ENCODE measurements around the gene CAPZB.

The CAPZB gene

GRCh38 chr1:19469004-19469403, 16.3 kb downstream of the CAPZB start:
- no peak for TF ChIP-seq SNAI2 (CRISPR knock-in tag; IDR thresholded peaks at IDR 0.05)
- no peak for TF ChIP-seq ZFP3 (CRISPR knock-in tag; IDR thresholded peaks at IDR 0.05)
- TF ChIP-seq BACH2 (CRISPR knock-in tag; IDR thresholded peaks at IDR 0.05; ENCODE audit: borderline replicate concordance) = no peak
- TF ChIP-seq POU6F1 (CRISPR knock-in tag; IDR thresholded peaks at IDR 0.05; ENCODE audit: borderline replicate concordance, low read depth) = no peak
- TF ChIP-seq CSDC2 (CRISPR knock-in tag; IDR thresholded peaks at IDR 0.05) = no peak
- TF ChIP-seq TOX (CRISPR knock-in tag; IDR thresholded peaks at IDR 0.05; ENCODE audit: borderline replicate concordance) = no peak
- no peak for TF ChIP-seq ESRRG (CRISPR knock-in tag; IDR thresholded peaks at IDR 0.05)
- TF ChIP-seq CREB5 (CRISPR knock-in tag; IDR thresholded peaks at IDR 0.05; ENCODE audit: low read depth) = no peak
- no peak for TF ChIP-seq RARB (CRISPR knock-in tag; IDR thresholded peaks at IDR 0.05)
- TF ChIP-seq PPARA (CRISPR knock-in tag; IDR thresholded peaks at IDR 0.05; ENCODE audit: borderline replicate concordance) = no peak
- TF ChIP-seq ZFP30 (CRISPR knock-in tag; IDR thresholded peaks at IDR 0.05) = no peak
- TF ChIP-seq CSRNP3 (CRISPR knock-in tag; IDR thresholded peaks at IDR 0.05) = no peak
- no peak for TF ChIP-seq GLIS3 (CRISPR knock-in tag; IDR thresholded peaks at IDR 0.05)
- ATAC-seq = no peak

- no peak for TF ChIP-seq RARB (CRISPR knock-in tag; IDR thresholded peaks at IDR 0.05)
- no peak for ATAC-seq
Measured at GRCh38 chr1:19468397-19468956, 16.9 kb downstream of the CAPZB start.

- ATAC-seq = no peak
- TF ChIP-seq PPARA (CRISPR knock-in tag; IDR thresholded peaks at IDR 0.05; ENCODE audit: borderline replicate concordance) = no peak
- no peak for TF ChIP-seq RARB (CRISPR knock-in tag; IDR thresholded peaks at IDR 0.05)
- no peak for TF ChIP-seq TOX (CRISPR knock-in tag; IDR thresholded peaks at IDR 0.05; ENCODE audit: borderline replicate concordance)
- TF ChIP-seq CSRNP3 (CRISPR knock-in tag; IDR thresholded peaks at IDR 0.05) = no peak
- no peak for TF ChIP-seq SNAI2 (CRISPR knock-in tag; IDR thresholded peaks at IDR 0.05)
- no peak for TF ChIP-seq ZFP30 (CRISPR knock-in tag; IDR thresholded peaks at IDR 0.05)
- no peak for TF ChIP-seq ZNF70 (CRISPR knock-in tag; IDR thresholded peaks at IDR 0.05)
- no peak for TF ChIP-seq ZFP3 (CRISPR knock-in tag; IDR thresholded peaks at IDR 0.05)
- no peak for TF ChIP-seq PATZ1 (CRISPR knock-in tag; IDR thresholded peaks at IDR 0.05; ENCODE audit: borderline replicate concordance)
- TF ChIP-seq ZNF8 (CRISPR knock-in tag; IDR thresholded peaks at IDR 0.05) = no peak
- no peak for TF ChIP-seq ARNTL (CRISPR knock-in tag; IDR thresholded peaks at IDR 0.05; ENCODE audit: borderline replicate concordance, low read depth)
- TF ChIP-seq POU6F1 (CRISPR knock-in tag; IDR thresholded peaks at IDR 0.05; ENCODE audit: borderline replicate concordance, low read depth) = no peak
- TF ChIP-seq BACH2 (CRISPR knock-in tag; IDR thresholded peaks at IDR 0.05; ENCODE audit: borderline replicate concordance) = no peak
- TF ChIP-seq TCF4 (CRISPR knock-in tag; IDR thresholded peaks at IDR 0.05; ENCODE audit: borderline replicate concordance) = no peak
- TF ChIP-seq OSR1 (CRISPR knock-in tag; IDR thresholded peaks at IDR 0.05) = no peak
- TF ChIP-seq CREB5 (CRISPR knock-in tag; IDR thresholded peaks at IDR 0.05; ENCODE audit: low read depth) = no peak
- no peak for TF ChIP-seq ZC3H10 (CRISPR knock-in tag; IDR thresholded peaks at IDR 0.05)
- no peak for TF ChIP-seq TSHZ2 (CRISPR knock-in tag; IDR thresholded peaks at IDR 0.05)
- TF ChIP-seq ESRRG (CRISPR knock-in tag; IDR thresholded peaks at IDR 0.05) = no peak
Measured at GRCh38 chr1:19467199-19468187, 17.8 kb downstream of the CAPZB start.

Data from SK-N-SH treated with all-trans-retinoic acid at 6 μM for 48 hours (cell line).